ENCODE data around the gene DIAPH1.

The DIAPH1 gene

GRCh38 chr5:141488591-141489561 is 129.9 kb downstream of the DIAPH1 start, which contains the start of gene PCDHGC5:
Gene PCDHGC5, plus strand, starts transcription at chr5:141489081. Its CDS starts 160 bp downstream, at chr5:141489241.
- DNase-seq (ENCODE audit: extremely low read depth, low read depth): no peak
- no peak within 1 kb of the TSS for H3K4me3 ChIP-seq (replicated peaks; ENCODE audit: low read depth, low read length)

GRCh38 chr5:141487131-141487530 is 131.7 kb downstream of the DIAPH1 start:
- no peak overlapping the region for H3K4me3 ChIP-seq (replicated peaks; ENCODE audit: low read depth, low read length)
- DNase-seq (ENCODE audit: extremely low read depth, low read depth): no peak
- TF ChIP-seq CTCF (IDR thresholded peaks at IDR 0.05; ENCODE audit: low read depth, low read length, missing control alignments): no peak

More at GRCh38 chr5:141488591-141489561, 129.9 kb downstream of the DIAPH1 start, which contains the start of gene PCDHGC5:
- TF ChIP-seq CTCF (IDR thresholded peaks at IDR 0.05; ENCODE audit: low read depth, low read length, missing control alignments): no peak

- no peak overlapping the region for H3K4me3 ChIP-seq (replicated peaks; ENCODE audit: low read depth, low read length)
Observed at GRCh38 chr5:141486091-141486490, 132.7 kb downstream of the DIAPH1 start.

DNA sequence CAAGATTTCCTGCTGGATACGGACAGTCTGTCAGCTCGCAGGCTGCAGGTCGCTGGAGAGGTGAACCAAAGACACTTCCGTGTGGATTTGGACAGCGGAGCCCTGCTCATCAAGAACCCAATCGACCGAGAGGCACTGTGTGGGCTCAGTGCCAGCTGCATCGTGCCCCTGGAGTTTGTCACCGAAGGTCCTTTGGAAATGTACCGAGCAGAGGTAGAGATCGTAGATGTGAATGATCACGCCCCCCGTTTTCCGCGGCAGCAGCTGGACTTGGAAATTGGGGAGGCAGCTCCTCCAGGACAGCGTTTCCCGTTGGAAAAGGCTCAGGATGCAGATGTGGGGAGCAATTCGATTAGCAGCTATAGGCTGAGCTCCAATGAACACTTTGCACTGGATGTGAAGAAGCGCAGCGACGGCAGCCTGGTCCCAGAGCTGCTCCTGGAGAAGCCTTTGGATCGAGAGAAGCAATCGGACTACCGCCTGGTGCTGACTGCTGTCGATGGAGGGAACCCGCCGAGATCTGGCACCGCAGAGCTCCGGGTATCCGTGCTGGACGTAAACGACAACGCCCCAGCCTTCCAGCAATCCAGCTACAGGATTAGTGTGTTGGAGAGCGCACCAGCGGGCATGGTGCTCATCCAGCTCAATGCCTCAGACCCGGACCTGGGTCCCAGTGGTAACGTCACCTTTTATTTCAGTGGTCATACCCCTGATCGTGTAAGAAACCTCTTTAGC is 133.3 kb downstream of the DIAPH1 start:
- no peak for DNase-seq (ENCODE audit: extremely low read depth, low read depth)
- no peak overlapping the region for H3K4me3 ChIP-seq (replicated peaks; ENCODE audit: low read depth, low read length)

More at GRCh38 chr5:141486091-141486490, 132.7 kb downstream of the DIAPH1 start:
- no peak for DNase-seq (ENCODE audit: extremely low read depth, low read depth)
- TF ChIP-seq CTCF (IDR thresholded peaks at IDR 0.05; ENCODE audit: low read depth, low read length, missing control alignments): no peak

GRCh38 chr5:141484641-141485311 is 134.0 kb downstream of the DIAPH1 start, which contains the start of gene PCDHGC4:
Gene PCDHGC4, plus strand, starts transcription at chr5:141485030. Its CDS starts 144 bp downstream, at chr5:141485174.
- TF ChIP-seq CTCF (IDR thresholded peaks at IDR 0.05; ENCODE audit: low read depth, low read length, missing control alignments): no peak
- H3K4me3 ChIP-seq (replicated peaks; ENCODE audit: low read depth, low read length): no peak within 1 kb of the TSS
- DNase-seq (ENCODE audit: extremely low read depth, low read depth): no peak

More for the DNA sequence above, 133.3 kb downstream of the DIAPH1 start:
- TF ChIP-seq CTCF (IDR thresholded peaks at IDR 0.05; ENCODE audit: low read depth, low read length, missing control alignments): no peak

DNA sequence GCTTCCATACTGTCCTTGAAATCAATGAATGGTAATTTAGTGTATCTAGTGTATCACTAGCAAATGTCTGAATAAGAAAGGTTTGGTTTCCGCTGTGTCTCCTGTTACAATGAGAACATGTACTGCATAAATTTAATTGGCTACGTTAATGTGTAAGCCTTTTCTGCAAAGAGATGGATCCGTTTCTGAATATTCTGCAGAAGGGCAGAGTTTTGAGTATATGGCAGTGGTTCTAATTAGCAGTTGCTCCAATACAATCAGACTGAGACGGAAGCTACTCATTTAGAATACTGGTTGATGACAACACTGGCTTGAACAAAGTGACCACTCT is 134.5 kb downstream of the DIAPH1 start:
- no peak for DNase-seq (ENCODE audit: extremely low read depth, low read depth)
- TF ChIP-seq CTCF (IDR thresholded peaks at IDR 0.05; ENCODE audit: low read depth, low read length, missing control alignments): no peak

More for the DNA sequence above, 134.5 kb downstream of the DIAPH1 start:
- no peak overlapping the region for H3K4me3 ChIP-seq (replicated peaks; ENCODE audit: low read depth, low read length)

All from HFF-Myc (cell line).